Pons (tissue), 1 donor: ENCODE data around the gene FANCM.
"Not testable (repeated sequence)": the region's sequence is repeated elsewhere in the genome, so short reads cannot be mapped to it uniquely, and the experiment has no call there.

ENCODE experiments used
- DNase-seq: peaks from one replicate; pipeline ENCODE4 v3.0.0-alpha.2; 2016; ENCODE audit warnings: low spot score

The FANCM gene

DNA sequence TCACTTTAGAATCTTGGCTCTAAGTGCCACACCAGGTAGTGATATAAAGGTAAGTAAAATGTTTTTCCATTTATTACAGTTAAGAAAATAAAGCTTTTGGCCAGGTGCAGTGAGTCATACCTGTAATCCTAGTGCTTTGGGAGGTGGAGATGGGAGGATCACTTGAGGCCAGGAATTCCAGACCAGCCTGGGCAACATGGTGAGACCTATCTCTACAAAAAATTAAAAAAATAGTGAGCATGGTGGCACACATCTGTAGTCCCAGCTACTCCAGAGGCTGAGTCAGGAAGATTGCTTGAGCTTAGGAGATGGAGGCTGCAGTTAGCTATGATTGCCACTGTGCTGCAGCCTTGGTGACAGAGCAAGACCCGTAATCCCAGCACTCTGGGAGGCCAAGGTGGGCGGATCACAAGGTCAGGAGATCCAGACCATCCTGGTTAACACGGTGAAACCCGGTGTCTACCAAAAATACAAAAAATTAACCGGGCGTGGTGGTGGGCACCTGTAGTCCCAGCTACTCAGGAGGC, 5.0 kb downstream of the FANCM start:
- no peak for DNase-seq

DNA sequence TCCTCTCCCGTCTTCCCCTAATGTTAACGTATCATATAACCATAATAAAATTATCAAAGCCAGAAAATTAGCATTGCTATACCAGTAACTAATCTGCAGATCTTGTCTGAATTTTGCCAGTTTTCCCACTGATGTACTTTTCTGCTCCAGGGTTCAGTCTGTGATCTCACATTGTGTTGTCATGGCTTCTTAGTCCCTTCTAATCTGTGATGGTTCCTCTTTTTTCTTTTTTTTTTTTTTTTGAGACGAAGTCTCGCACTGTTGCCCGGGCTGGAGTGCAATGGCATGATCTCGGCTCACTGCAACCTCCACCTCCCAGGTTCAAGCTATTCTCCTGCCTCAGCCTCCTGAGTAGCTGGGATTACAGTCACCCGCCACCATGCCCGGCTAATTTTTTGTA, 6.4 kb downstream of the FANCM start:
- not testable (repeated sequence) for DNase-seq

DNA sequence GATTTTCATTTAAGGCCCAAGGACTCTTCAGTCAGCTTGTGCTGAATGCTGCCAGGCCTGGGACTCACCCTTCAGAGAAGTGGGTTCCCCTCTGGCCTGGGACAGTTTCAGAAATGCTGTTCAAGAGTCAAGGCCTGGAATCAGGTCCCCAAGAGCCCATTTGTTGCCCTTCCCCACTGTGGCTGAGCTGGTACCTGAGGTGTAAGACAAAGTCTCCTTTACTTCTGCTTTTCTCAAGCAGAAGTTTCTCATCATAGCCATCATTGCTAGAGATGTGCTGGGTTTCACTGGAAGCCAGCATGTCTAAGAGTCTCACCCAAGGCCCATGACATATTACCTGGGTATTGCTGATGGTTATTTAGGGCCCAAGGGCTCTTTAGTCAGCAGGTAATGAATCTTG, 8.9 kb downstream of the FANCM start:
- DNase-seq = no peak

DNA sequence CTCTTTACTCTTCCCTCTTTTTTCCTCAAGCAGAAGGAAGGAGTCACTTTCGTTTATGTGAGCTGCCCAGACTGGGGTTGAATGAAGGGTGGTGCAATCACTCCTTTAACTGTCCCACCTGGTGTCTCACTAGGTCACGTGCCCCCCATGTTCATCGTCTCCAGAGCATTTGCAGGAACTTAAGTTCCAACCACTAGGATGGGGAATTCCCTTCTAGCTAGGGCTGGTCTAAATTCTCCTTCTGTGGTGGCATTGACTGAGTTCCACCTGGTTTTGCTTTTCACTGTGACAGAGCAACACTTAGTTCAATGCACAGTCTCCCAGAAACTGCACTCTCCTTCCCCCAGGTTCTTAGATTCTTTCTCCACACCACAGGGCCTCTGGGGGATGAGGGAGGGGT, 9.5 kb downstream of the FANCM start:
- no peak for DNase-seq

DNA sequence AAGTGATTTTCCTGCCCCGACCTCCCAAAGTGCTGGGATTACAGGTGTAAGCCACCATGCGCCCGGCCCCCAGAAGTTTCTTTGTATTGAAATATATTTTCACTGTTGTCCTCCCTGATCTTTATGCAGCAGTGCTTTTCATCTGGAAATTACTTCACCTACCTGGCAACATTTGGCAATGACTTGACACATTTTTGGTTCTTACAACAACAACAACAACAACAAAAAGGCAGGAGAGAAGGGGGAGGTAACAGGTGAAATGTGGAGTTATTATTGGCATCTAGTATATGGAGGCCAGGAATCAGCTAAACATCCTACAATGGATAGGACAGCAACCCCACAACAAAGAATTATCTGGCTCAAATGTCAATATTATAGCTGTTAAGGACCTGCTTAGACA, 13.9 kb downstream of the FANCM start:
- no peak for DNase-seq

DNA sequence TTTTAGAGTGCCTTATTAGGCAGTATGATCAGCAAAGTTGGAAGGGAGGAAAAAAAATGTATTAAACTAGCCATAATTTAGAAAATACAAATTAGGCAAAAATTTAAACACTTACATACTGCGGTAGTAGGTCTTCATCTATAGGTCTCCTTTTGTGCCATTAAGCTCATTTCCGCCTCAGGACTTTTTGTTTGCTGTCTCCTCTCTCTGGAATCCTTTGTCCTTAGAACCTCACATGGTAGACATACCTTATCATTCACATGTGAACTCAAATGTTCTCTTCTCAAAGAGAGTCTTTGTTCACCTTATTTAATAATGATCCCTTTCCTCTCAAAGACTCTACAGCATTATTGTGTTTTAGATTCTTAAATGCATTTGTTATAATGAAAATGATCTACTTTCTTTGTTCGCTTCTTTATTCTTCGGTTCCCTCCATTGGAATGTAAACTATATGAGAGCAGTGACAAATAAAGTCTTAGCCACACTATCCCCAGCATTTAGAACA, 14.7 kb downstream of the FANCM start:
- DNase-seq = no peak

DNA sequence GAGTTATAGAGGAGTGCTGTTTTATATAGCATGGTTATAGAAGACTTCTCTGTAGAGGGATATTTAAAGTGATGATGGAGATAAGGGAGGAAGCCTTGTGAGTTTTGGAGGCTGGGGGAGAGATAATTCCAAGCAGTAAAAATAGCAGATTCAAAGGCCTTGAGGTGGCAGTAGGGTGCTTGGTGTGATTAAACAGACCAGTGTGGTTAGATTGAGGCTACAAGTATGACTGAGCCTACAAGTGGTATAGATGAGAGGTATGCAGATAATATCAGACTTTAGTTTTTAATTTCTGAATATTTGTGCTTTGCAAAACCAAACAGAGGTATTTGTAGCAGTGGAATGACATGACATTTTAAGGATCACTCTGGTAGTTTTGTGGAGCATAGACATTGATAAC, 20.3 kb downstream of the FANCM start:
- DNase-seq = no peak

DNA sequence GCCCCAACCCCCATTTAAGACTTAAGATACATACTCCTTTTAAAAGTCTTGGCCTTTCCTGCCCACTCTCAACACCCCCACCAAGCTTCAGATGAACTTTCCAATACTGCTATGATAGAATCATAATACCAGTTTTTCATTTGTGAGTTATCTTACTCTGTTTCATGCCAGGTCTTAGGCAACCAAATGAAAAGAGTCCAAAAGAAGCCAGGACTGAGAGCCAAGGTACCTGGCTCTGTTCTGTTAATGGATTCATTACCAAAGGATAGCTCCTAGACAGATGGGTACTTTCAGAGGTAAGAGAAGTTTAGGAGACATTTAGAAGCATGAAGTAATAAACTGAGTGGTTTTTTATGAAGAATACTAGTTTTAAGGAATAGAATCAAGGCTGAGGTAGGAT, 34.2 kb downstream of the FANCM start:
- DNase-seq = no peak

DNA sequence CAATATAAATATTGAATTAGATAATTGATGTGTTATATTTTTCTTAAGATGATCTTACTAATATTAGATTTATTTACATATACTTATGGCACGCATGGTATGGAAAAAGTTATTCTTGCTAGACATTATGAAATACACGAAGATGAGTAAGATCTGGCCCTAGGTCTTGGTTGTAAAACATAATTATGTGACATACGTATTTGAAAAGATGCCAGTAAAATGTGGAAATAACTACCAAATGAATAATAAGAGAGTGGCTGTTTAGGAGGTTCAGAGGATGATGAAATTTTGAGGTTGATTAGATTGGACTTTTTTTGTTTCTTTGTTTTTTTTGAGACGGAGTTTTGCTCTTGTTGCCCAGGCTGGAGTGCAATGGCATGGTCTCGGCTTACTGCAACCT, 41.3 kb downstream of the FANCM start:
- no peak for DNase-seq

DNA sequence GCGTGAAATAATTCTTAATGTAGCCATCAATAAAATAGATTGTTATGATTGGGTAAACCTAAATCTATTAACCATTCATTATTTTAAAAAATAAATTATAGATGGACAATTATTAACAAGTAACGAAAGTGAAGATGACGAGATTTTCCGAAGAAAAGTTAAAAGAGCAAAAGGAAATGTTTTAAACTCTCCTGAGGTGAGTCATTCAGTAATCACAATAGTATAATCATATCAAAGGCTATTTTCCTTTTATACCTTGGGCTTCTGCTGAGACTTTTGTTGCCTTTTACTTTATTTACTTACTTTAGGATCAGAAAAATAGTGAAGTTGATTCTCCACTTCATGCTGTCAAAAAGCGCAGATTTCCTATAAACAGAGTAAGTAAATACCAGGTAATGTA, 45.6 kb downstream of the FANCM start:
- no peak for DNase-seq

DNA sequence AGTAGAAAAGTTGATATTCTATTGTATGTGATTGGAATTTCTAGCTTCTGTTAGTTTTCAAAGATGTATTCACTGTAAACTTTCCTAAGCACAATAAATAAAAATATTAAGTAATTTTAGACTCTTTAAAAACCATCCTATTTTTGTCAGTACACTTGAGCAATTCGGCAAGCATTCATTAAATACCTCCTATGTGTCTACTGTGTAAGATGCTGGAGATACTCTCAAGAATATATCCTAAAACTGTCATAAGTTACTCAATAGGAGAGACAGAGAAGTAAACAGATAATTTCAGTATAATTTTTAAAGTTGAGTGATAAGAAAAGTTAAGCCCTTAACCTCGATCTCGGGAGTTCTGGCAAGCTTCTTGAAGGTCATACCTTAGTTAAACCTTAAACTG, 46.1 kb downstream of the FANCM start:
- no peak for DNase-seq

DNA sequence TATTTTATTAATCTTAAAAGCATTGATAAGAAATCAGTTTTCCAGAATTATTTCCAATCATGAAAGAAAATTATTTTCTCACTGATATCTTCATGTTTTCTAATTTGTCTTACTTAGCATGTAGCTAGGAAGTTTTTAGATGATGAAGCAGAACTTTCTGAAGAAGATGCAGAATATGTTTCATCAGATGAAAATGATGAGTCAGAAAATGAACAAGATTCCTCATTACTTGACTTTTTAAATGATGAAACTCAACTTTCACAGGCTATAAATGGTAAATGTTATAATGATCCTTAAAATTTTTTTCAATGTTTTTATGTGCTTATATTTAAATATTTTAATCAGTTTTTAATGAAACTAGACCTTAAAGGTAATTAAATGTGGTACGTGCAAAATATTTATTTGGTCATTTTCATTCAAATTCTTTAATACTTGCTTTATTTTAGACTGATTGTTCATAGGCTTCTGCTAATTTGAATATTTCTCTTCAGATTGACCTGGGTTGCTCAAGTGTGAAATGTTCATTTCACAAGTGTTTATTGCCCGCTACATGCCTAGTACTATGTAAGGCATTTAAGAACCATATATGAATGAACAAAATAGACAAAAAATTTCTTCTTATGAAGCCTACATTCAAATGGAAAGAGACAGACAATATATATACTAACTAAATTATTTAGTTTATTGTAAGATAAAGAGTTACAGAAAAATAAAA, 49.5 kb downstream of the FANCM start:
- DNase-seq = no peak

DNA sequence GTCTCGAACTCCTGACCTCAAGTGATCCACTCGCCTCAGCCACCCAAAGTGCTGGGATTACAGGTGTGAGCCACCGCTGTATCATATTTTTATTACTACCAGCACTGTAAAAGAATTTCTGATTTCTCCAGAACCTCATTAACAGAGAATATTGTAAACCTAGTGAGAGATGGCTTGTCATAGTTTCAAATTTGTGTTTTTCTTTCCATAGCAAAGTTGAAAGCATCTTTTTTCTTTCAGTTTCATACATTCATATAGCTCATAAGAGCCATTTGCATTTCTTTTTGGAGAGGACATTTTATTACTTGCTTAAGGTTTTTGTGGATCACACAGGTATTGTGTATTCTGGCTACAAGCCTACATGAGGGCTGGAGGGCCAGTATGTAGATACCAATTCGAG, 59.2 kb downstream of the FANCM start:
- no peak for DNase-seq

DNA sequence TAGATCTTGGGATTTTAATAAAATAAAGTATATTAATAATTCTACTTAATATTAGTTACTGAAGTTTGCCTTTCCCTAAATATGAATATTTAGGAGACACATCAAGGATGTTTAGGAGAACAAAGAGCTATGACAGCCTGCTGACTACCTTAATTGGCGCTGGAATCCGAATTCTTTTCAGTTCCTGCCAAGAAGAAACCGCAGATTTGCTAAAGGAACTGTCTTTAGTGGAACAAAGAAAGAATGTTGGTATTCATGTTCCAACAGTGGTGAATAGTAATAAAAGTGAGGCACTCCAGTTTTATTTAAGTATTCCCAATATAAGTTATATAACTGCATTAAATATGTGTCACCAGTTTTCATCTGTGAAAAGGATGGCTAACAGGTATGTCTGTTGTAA, 62.8 kb downstream of the FANCM start:
- no peak for DNase-seq

DNA sequence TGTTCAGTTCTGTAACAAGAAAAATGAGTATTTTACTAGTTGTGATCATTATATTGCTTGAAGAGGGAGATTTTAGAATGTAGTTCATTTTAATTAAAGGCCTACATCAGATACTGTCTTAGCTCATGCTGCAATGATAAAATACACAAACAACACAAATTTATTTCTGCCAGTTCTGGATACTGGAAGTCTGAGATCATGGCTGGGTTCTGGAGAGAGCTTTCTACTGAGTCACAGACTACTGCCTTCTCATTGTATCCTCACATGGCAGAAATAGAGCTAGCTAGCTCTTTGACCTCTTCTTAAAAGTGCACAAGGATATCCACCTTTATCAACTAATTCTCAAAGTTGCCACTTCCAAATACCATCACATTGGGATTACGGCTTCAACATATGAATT, 63.5 kb downstream of the FANCM start:
- DNase-seq = no peak

DNA sequence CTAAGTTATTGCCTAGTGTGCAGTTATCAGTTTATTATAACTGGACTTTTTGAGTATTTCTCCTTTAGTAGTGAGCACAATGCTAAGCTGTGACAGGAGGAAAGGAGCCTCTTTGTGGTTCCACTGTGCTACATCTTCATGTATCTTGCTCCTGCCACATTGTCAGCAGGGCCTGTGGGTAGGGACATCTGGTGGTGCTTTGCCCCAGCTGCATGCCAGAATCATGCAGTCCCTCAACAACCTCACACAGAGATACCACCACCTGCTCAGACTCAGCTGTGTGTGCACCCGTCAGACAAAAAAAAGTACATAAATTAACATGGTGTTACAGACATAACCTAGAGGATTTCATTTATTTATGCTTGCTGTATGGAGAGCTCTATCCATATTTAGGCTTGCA, 66.2 kb downstream of the FANCM start:
- peak; percentile 29 for DNase-seq

DNA sequence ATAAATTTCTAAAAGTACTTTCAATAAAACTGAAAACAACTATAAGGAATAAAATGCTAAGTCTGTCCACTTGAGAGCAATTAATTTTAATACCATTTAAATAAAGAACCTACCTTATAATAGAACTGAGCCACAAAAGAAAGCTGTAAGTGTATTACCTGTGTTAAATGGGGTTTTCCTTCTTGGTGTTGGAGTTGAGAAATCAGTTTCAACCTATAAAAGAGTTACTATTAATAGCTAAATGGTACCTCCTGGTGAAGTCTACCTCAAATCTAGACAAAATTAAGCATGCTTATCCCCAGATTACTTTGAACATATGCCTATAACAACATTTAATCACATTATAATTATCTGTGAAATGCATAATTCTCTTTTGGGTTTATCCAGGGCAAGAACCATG, 68.5 kb downstream of the FANCM start:
- DNase-seq = no peak

DNA sequence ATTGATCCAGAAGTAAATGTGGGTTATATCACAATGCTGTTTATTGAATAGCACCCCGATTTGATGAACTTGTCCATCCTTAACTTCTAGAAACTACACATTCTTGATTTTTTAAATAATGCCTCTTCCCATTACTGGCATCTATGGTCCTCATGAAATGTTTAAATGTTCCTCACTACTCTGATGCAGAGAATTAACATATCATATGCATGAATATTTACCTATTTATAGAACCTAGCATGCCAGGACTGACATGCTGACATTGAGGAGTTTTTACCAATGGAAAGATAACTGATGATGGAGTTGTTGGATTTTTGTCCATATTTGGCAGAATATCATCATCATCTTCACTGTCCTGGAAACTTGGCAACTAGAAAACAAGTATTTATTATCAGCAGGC, 74.4 kb downstream of the FANCM start:
- DNase-seq = no peak

DNA sequence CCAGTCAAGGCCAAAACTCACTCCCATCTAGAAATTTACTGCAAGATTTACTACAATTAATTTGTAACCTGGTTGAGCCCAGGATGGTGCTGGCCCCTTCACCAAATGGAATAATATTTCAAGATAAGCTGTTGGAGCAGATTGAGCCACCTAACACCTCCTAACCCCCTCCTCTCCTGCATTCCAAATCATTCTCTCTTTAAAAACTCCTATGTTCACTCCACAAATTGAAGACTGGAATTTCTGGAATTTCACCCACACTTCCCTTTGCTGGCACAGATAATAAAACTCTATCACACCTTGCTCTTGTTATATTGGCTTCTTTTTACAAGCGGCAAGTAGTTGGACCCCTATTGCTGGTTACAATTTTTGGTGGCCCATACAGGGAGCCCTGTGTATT, 75.6 kb downstream of the FANCM start:
- DNase-seq = no peak

DNA sequence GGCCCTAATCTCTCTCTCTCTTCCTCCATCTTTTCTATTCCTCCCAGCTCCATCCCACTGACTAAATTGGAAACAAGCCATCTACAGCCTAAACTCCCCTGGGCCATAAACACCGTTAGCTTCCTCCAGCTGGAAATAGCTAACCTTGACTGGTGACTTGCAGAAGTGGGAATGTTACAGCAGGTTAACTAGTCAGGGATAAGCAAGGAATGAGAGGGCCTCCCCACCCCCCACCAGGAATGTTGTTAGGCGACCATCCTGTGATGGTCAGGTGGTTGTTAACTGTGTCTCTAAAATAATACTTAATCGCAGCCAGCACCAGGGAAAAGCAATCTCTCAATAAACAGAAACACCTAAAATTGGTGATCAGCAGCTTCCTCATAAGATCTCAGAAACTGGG, 76.5 kb downstream of the FANCM start:
- no peak for DNase-seq

DNA sequence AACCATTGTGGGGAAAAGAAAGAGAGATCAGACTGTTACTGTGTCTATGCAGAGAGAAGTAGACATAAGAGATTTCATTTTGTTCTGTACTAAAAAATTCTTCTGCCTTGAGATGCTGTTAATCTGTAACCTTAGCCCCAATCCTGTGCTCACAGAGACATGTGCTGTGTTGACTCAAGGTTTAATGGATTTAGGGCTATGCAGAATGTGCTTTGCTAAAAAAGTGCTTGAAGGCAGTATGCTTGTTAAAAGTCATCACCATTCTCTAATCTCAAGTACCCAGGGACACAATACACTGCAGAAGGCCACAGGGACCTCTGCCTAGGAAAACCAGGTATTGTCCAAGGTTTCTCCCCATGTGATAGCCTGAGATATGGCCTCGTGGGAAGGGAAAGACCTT, 78.0 kb downstream of the FANCM start:
- DNase-seq = not testable (repeated sequence)

DNA sequence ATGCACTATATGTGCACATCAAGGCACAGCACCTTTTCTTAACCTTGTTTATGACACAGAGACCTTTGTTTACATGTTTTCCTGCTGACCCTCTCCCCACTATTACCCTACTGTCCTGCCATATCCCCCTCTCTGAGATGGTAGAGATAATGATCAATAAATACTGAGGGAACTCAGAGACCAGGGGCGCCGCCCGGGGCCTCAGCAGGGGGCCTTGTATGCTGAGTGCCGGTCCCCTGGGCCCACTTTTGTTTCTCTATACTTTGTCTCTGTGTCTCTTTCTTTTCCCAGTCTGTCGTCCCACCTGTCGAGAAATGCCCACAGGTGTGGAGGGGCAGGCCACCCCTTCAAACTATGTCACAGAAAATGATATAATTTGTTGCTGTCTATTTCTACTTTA, 78.6 kb downstream of the FANCM start:
- DNase-seq = not testable (repeated sequence)

DNA sequence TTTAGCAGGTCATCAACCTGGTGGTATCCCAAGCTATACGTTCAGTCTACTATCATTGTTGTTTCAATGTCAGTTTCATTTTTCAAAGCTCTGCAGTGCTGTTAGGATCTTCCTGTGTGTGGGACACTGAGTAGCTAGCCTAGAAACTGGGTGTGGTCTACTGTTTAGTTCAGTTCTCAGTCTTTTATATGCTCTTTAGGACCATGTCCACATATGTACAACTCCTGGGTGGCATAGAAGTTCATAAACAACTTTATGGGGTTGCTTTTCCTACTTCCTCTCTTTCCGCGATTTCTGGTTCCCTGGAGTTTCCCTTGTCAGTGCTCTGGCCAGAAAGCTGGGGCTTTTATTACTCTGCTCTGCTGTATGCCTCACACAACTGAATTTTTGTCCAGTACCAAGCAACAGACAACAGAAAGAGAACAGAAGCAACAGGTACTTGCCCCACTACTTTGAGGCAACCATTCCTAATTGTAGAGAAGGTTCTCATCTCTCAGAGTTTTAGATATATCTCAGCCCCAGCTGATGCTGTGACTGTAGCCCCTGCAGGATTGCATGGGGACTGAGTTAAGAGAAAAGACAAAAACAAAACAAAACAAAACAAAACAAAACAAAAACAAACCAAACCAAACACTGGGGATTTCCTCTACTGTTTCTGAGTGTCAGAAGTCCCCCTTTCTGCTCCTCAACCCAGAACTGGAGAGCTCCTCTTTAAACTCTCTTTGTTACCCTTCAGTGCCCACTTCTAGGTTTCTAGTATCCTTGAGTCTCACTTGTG, 86.9 kb downstream of the FANCM start:
- no peak for DNase-seq
